DOHH2 (cell line): Measurements from ENCODE around the gene AGBL1.

Source experiments
- H3F3A ChIP-seq: fragments of 200-600 bp; sonication (generic), shearing (Covaris generic); 2 replicates; pipeline ENCODE4 v1.6.0; 2016; ENCODE audit warnings: antibody characterized with exemption, mild to moderate bottlenecking; ENCODE audit not compliant: control insufficient read depth, insufficient read depth
- H3K27ac ChIP-seq: fragments of 200-600 bp; sonication (generic); 2 replicates; pipeline ENCODE4 v1.5.1; 2014; ENCODE audit warnings: low read depth, mild to moderate bottlenecking, low read length, moderate library complexity
- H3K27me3 ChIP-seq: fragments of 200-600 bp; sonication (generic); 2 replicates; pipeline ENCODE4 v1.6.1; 2014; ENCODE audit warnings: mild to moderate bottlenecking, low read length, mixed read lengths; ENCODE audit not compliant: control insufficient read depth
- H3K36me3 ChIP-seq: fragments of 200-600 bp; sonication (generic); 2 replicates; pipeline ENCODE4 v1.6.1; 2014; ENCODE audit warnings: mild to moderate bottlenecking, low read length, moderate library complexity, mixed read lengths; ENCODE audit not compliant: control insufficient read depth
- H3K4me1 ChIP-seq: fragments of 200-600 bp; sonication (generic); 2 replicates; pipeline ENCODE4 v1.6.1; 2014; ENCODE audit warnings: mild to moderate bottlenecking, low read length, mixed read lengths; ENCODE audit not compliant: control insufficient read depth
- H3K4me2 ChIP-seq: fragments of 200-600 bp; sonication (generic); 2 replicates; pipeline ENCODE4 v1.6.0; 2014; ENCODE audit warnings: mild to moderate bottlenecking, low read length, moderate library complexity
- H3K4me3 ChIP-seq: fragments of 200-600 bp; sonication (generic); 2 replicates; pipeline ENCODE4 v1.5.1; 2014; ENCODE audit warnings: mild to moderate bottlenecking, low read length, mixed read lengths
- H3K79me2 ChIP-seq: fragments of 200-600 bp; sonication (generic); 2 replicates; pipeline ENCODE4 v1.6.1; 2014; ENCODE audit warnings: mild to moderate bottlenecking, low read length, mixed read lengths; ENCODE audit not compliant: control insufficient read depth
- H3K9me2 ChIP-seq: fragments of 200-600 bp; sonication (generic); replicated peaks from 2 replicates; pipeline ENCODE4 v1.6.1; 2014; ENCODE audit warnings: mild to moderate bottlenecking, low read length, mixed read lengths; ENCODE audit not compliant: control insufficient read depth
- H3K9me3 ChIP-seq: fragments of 200-600 bp; sonication (generic); 2 replicates; pipeline ENCODE4 v1.6.1; 2014; ENCODE audit warnings: antibody characterized with exemption, low read length, mixed read lengths; ENCODE audit not compliant: control insufficient read depth, insufficient read depth
- H4K20me1 ChIP-seq: fragments of 200-600 bp; sonication (generic); 2 replicates; pipeline ENCODE4 v1.6.0; 2014; ENCODE audit warnings: low read depth, mild to moderate bottlenecking, antibody characterized with exemption, low read length, moderate library complexity; ENCODE audit not compliant: control insufficient read depth, insufficient read depth
- CTCF ChIP-seq: fragments of 200-600 bp; sonication (generic); IDR thresholded peaks from one replicate; pipeline ENCODE4 v1.5.1; 2014; ENCODE audit warnings: antibody characterized with exemption, mild to moderate bottlenecking, low read depth, low read length; ENCODE audit not compliant: poor library complexity, severe bottlenecking
- EZH2phosphoT487 ChIP-seq: fragments of 200-600 bp; sonication (generic); IDR thresholded peaks from 2 replicates; pipeline ENCODE4 v1.6.1; 2017; ENCODE audit warnings: borderline replicate concordance, mild to moderate bottlenecking, antibody characterized with exemption, low read length, moderate library complexity, mixed read lengths

The AGBL1 gene

DNA sequence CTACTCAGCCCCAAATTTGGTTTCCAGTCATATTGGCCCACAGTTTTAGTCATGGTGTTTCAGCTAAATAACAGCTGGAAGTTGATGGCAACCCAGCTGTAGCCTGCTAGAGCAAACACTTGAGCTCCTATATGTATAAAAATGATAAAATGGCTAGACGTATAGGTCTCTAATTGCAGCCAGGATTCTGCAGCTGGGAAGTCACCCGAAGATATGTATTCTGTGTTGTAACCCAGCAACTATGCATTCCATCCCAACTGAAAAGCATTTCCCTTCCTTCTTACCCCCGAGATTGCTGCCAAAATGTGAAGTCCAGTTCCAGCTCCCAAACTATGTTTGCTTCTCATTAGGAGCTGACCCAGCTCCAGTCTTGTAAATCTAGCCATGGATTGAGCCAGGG is 408.4 kb downstream of the AGBL1 start:
- H3K4me3 ChIP-seq: no peak overlapping the region
- no peak overlapping the region for H3K4me2 ChIP-seq
- H4K20me1 ChIP-seq: no peaks in the 10 kb centered on the region
- H3K27ac ChIP-seq: no peak overlapping the region
- no peaks in the 10 kb centered on the region for H3K9me2 ChIP-seq
- no peaks in the 10 kb centered on the region for H3F3A ChIP-seq
- no peaks in the 10 kb centered on the region for H3K79me2 ChIP-seq
- no peaks in the 10 kb centered on the region for H3K4me1 ChIP-seq
- H3K9me3 ChIP-seq: no peaks in the 10 kb centered on the region
- H3K36me3 ChIP-seq: no peaks in the 10 kb centered on the region
- no peaks in the 10 kb centered on the region for H3K27me3 ChIP-seq
- TF ChIP-seq EZH2phosphoT487 (no peak), CTCF (no peak)

- no peak overlapping the region for H3K4me2 ChIP-seq
- no peak for TF ChIP-seq EZH2phosphoT487
- TF ChIP-seq CTCF: no peak
- no peaks in the 10 kb centered on the region for H3K9me2 ChIP-seq
- H3K27ac ChIP-seq: no peak overlapping the region
- no peaks in the 10 kb centered on the region for H3K79me2 ChIP-seq
- no peaks in the 10 kb centered on the region for H3K4me1 ChIP-seq
- H3K9me3 ChIP-seq: no peaks in the 10 kb centered on the region
- H3F3A ChIP-seq: no peaks in the 10 kb centered on the region
- H3K36me3 ChIP-seq: no peaks in the 10 kb centered on the region
- no peaks in the 10 kb centered on the region for H4K20me1 ChIP-seq
- no peak overlapping the region for H3K4me3 ChIP-seq
- no peaks in the 10 kb centered on the region for H3K27me3 ChIP-seq
These were observed 410.3 kb downstream of the AGBL1 start for GRCh38 chr15:86489981-86490380.

DNA sequence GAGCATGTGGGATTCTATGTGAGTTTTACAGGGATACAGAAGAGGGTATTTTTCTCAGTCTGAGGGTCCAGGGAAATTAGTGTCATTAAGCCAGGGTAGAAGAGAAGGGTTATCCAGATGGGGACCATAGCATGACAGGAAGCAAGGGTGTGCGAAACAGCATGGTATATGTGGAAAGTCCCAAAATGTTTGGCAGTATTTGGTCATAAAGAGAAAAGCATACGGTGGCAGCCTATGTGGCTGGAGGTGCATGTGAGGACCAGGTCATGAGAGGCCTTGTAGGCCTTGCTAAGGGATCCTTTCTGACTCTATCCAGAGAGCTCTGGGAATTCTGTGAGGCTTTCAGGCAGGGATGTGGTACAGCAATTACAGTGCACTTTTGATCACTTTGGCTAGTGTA is 411.4 kb downstream of the AGBL1 start:
- H3K79me2 ChIP-seq: no peaks in the 10 kb centered on the region
- no peaks in the 10 kb centered on the region for H3K36me3 ChIP-seq
- H3K4me2 ChIP-seq: no peak overlapping the region
- no peaks in the 10 kb centered on the region for H3F3A ChIP-seq
- TF ChIP-seq CTCF (no peak), EZH2phosphoT487 (no peak)
- no peaks in the 10 kb centered on the region for H3K27me3 ChIP-seq
- H3K9me2 ChIP-seq: no peaks in the 10 kb centered on the region
- H3K4me1 ChIP-seq: no peaks in the 10 kb centered on the region
- H3K4me3 ChIP-seq: no peak overlapping the region
- no peak overlapping the region for H3K27ac ChIP-seq
- no peaks in the 10 kb centered on the region for H3K9me3 ChIP-seq
- H4K20me1 ChIP-seq: no peaks in the 10 kb centered on the region

GRCh38 chr15:86493884-86494283 is 414.2 kb downstream of the AGBL1 start:
- Histone ChIP-seq H3K4me3 (no peak overlapping the region), H3K4me2 (no peak overlapping the region), H3K9me2 (no peaks in the 10 kb centered on the region), H3K27ac (no peak overlapping the region), H4K20me1 (no peaks in the 10 kb centered on the region), H3K9me3 (no peaks in the 10 kb centered on the region), H3K4me1 (no peaks in the 10 kb centered on the region), H3K27me3 (no peaks in the 10 kb centered on the region), H3K36me3 (no peaks in the 10 kb centered on the region), H3K79me2 (no peaks in the 10 kb centered on the region), H3F3A (no peaks in the 10 kb centered on the region)
- TF ChIP-seq CTCF (no peak), EZH2phosphoT487 (no peak)
